ENCODE data around the gene GRM2. TPM values are rescaled to one million over a fixed set of nuclear protein-coding genes. Genes with fewer than 3 reads are reported as not detected.
A peak's percentile ranks its signal among the peaks of the same experiment; 100 is the strongest.

The GRM2 gene
- total RNA-seq, 1 donor from 2014 or later: 0.11 TPM

- DNase-seq (ENCODE audit: low read depth): no peak
Measured at GRCh38 chr3:51704511-51704950, 2.3 kb upstream of the GRM2 start.

- DNase-seq (ENCODE audit: low read depth): no peak
Measured at GRCh38 chr3:51705276-51706020, 1.4 kb upstream of the GRM2 start.

GRCh38 chr3:51706021-51706485 lies 815 bp upstream of the GRM2 start:
- no peak for DNase-seq (ENCODE audit: low read depth)

GRCh38 chr3:51708216-51708845 lies 1.5 kb downstream of the GRM2 start:
- no peak for DNase-seq (ENCODE audit: low read depth)

GRCh38 chr3:51709004-51709420 lies 2.1 kb downstream of the GRM2 start:
- DNase-seq (ENCODE audit: low read depth): no peak

DNA sequence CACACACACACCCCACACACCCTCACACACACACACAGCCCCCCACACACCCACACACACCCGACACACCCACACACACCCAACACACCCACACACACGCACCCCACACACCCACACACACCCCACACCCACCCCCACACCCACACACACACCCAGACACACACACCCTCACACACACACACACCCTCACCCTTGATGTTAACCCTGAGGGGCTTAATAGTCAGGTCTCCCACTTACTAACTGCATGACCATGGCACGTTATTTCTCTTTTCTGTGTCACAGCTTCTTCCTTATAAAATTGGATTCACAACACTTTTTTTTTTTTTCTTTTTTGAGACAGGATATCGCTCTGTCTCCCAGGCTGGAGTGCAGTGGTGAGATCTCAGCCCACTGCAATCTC lies 2.8 kb downstream of the GRM2 start:
- DNase-seq (ENCODE audit: low read depth): no peak

- no peak for DNase-seq (ENCODE audit: low read depth)
Measured at GRCh38 chr3:51710631-51711351, 3.9 kb downstream of the GRM2 start.

DNA sequence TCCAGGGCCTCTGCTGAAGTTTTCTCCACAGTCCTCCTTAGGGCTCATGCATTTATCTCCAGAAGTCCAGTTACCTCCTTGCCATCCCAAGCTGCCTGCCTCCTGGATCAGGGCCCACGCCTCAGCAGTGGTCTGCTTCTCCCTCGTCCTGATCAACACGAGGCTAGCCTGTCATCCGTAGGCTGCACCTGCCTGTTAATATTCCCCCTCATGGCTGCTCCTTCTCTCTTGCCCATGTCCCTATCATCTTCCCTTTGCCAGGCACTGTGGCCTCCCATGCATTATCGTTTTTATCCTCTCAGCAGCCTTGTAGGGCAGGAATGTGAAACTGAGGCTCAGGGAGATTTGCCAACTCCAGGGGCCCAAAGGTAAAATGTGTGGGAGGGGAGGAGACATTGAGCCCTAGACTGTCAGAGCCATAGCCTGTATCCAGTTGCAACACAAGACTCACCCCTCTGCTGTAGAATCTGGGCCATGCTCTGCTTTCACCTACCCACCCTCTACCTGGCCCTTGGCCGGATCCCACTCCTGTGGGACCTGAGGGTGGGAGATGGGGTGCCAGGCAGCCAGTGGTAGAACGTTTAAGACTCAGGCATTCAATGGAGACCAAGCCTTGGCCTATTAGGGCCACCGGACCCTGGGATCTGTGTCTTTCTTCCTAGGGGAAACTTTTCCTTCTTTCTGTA lies 4.6 kb downstream of the GRM2 start:
- DNase-seq (ENCODE audit: low read depth): no peak

DNA sequence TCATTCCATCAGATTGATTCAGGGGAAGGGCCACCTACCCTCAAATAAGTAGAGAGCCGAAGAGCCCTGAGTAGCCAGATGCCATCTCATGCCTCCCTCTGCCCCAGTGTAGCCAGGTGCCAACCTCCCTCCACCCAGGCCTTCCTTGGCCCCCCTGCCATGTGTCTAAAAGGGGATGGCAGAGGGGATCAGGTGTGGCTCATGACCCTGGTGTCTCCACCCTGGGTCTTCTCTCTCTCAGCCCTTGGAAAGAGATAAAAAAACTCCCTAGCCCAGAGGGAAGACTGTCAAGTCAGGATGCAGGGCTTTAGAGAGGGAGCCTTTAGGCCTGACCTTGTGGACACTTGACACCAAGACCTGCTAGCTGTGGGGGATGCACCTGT lies 5.2 kb downstream of the GRM2 start:
- no peak for DNase-seq (ENCODE audit: low read depth)

DNA sequence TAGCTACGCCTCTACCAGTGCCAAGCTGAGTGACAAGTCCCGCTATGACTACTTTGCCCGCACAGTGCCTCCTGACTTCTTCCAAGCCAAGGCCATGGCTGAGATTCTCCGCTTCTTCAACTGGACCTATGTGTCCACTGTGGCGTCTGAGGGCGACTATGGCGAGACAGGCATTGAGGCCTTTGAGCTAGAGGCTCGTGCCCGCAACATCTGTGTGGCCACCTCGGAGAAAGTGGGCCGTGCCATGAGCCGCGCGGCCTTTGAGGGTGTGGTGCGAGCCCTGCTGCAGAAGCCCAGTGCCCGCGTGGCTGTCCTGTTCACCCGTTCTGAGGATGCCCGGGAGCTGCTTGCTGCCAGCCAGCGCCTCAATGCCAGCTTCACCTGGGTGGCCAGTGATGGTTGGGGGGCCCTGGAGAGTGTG lies 5.7 kb downstream of the GRM2 start:
- DNase-seq (ENCODE audit: low read depth): no peak

GRCh38 chr3:51712963-51713362 lies 6.1 kb downstream of the GRM2 start:
- no peak for DNase-seq (ENCODE audit: low read depth)

DNA sequence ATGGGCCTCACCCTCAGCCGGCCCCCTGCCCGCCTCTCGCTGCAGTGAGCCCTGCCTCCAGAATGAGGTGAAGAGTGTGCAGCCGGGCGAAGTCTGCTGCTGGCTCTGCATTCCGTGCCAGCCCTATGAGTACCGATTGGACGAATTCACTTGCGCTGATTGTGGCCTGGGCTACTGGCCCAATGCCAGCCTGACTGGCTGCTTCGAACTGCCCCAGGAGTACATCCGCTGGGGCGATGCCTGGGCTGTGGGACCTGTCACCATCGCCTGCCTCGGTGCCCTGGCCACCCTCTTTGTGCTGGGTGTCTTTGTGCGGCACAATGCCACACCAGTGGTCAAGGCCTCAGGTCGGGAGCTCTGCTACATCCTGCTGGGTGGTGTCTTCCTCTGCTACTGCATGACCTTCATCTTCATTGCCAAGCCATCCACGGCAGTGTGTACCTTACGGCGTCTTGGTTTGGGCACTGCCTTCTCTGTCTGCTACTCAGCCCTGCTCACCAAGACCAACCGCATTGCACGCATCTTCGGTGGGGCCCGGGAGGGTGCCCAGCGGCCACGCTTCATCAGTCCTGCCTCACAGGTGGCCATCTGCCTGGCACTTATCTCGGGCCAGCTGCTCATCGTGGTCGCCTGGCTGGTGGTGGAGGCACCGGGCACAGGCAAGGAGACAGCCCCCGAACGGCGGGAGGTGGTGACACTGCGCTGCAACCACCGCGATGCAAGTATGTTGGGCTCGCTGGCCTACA lies 8.5 kb downstream of the GRM2 start:
- no peak for DNase-seq (ENCODE audit: low read depth)

DNA sequence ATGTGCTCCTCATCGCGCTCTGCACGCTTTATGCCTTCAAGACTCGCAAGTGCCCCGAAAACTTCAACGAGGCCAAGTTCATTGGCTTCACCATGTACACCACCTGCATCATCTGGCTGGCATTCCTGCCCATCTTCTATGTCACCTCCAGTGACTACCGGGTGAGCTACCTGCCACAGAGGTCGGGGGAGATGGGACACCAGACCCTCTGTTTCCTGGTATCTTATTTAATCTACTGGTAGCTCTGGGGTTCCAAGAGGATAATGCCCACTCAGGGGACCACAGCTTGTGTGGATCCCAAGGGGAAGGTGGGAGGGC lies 9.1 kb downstream of the GRM2 start:
- no peak for DNase-seq (ENCODE audit: low read depth)

- DNase-seq (ENCODE audit: low read depth): no peak
Measured at GRCh38 chr3:51716805-51717204, 9.9 kb downstream of the GRM2 start.

- DNase-seq (ENCODE audit: low read depth): peak; percentile 22
Measured at GRCh38 chr3:51717446-51717845, 10.6 kb downstream of the GRM2 start.

- DNase-seq (ENCODE audit: low read depth): no peak
Measured at GRCh38 chr3:51717947-51718346, 11.1 kb downstream of the GRM2 start.

DNA sequence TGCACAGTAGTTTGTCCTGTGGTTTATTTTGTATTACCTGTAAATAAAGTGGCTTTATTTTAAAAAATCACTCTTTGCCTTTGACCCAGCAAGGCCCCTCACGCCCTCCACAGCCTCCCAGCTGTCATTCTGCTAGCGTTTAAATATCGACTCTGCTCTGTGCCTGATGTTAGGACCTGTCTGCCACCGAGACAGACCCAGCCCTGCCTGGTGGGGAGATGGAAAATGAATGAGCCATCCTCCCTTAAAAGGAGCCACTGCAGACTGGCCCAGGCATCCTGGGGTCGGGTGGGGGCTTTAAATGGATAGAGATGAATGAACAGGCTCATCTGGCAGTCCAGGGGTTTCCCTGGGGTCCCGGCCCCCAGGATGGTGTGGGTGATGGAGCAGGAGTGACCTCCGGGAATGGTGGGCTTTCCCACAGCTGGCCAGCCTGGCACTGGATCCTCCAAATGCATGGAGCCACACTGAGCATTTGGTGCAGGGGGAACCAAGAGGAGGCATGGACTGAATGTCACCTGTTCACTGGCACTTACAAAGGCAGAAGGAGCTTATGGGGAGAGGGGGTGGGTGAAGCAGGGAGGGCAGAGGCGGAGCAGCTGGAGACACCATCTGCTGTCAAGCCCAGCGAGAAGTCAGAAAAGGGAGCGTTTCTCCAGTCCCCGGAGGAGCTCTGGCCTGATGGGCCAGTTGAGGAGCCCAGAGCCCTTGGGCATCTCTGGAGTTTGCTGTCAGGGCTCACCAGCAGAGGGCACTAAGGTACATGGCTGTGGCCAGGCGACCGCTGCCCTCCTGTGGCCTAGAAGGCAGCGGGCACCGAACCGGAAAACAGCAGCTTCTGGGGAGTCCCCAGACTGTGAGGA lies 11.9 kb downstream of the GRM2 start:
- DNase-seq (ENCODE audit: low read depth): peak; percentile 63

GRCh38 chr3:51719410-51720025 lies 12.7 kb downstream of the GRM2 start:
- DNase-seq (ENCODE audit: low read depth): no peak

- no peak for DNase-seq (ENCODE audit: low read depth)
Measured at GRCh38 chr3:51720292-51721061, 13.6 kb downstream of the GRM2 start.
